ENCODE data around the gene CEP19.

CEP19 gene

GRCh38 chr3:196662711-196663571 is 49.1 kb downstream of the CEP19 start:
- DNase-seq = no peak

- DNase-seq = no peak
These were observed 50.0 kb downstream of the CEP19 start for GRCh38 chr3:196662033-196662432.

GRCh38 chr3:196661400-196661799 is 50.6 kb downstream of the CEP19 start:
- DNase-seq = no peak

- no peak for DNase-seq
These were observed 51.5 kb downstream of the CEP19 start for GRCh38 chr3:196660381-196661166.

- DNase-seq = no peak
These were observed 52.1 kb downstream of the CEP19 start for GRCh38 chr3:196659901-196660351.

Data from activated CD4-positive, alpha-beta T cell treated with anti-CD3 and anti-CD28 coated beads, Interleukin-2, amount 50 U/mL, for 4 hours (primary cell).